PC-3 (cell line): Measurements from ENCODE around the gene ERAP2.

ENCODE experiments used
- EZH2 ChIP-seq: fragments of 300-600 bp; sonication (generic); IDR thresholded peaks from one replicate; pipeline ENCODE4 v1.6.1; 2017; ENCODE audit warnings: antibody characterized with exemption, mild to moderate bottlenecking, low read length; ENCODE audit not compliant: unreplicated experiment
- EZH2phosphoT487 ChIP-seq: fragments of 300-600 bp; sonication (generic); IDR thresholded peaks from 2 replicates; pipeline ENCODE4 v1.6.1; 2018; ENCODE audit warnings: mild to moderate bottlenecking, antibody characterized with exemption, low read length, borderline replicate concordance
- TF ChIP-seq, protein P1 (sequence below): fragments of 300-600 bp; sonication (generic); conservative IDR thresholded peaks from 2 replicates; pipeline ENCODE4 v1.5.1; 2017; ENCODE audit warnings: antibody characterized with exemption, low read depth, mild to moderate bottlenecking, low read length

GRCh38 chr5:96963267-96963666 lies 87.0 kb downstream of the ERAP2 start:
- TF ChIP-seq, protein P1, sequence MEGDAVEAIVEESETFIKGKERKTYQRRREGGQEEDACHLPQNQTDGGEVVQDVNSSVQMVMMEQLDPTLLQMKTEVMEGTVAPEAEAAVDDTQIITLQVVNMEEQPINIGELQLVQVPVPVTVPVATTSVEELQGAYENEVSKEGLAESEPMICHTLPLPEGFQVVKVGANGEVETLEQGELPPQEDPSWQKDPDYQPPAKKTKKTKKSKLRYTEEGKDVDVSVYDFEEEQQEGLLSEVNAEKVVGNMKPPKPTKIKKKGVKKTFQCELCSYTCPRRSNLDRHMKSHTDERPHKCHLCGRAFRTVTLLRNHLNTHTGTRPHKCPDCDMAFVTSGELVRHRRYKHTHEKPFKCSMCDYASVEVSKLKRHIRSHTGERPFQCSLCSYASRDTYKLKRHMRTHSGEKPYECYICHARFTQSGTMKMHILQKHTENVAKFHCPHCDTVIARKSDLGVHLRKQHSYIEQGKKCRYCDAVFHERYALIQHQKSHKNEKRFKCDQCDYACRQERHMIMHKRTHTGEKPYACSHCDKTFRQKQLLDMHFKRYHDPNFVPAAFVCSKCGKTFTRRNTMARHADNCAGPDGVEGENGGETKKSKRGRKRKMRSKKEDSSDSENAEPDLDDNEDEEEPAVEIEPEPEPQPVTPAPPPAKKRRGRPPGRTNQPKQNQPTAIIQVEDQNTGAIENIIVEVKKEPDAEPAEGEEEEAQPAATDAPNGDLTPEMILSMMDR, result no peak
- no peak for TF ChIP-seq EZH2phosphoT487
- TF ChIP-seq EZH2, result no peak
